Stimulated activated CD8-positive, alpha-beta memory T cell treated with anti-CD3 and anti-CD28 coated beads, Interleukin-15, amount 100 ng/mL, for 4 hours (primary cell): ENCODE data around the gene BTN2A1.
"Not testable (repeated sequence)": the region's sequence is repeated elsewhere in the genome, so short reads cannot be mapped to it uniquely, and the experiment has no call there.

Source experiments
- DNase-seq, 2 donors: peaks; one replicate each; pipeline ENCODE4 v3.0.0-alpha.2; 2020; ENCODE audit warnings: low read depth in 2 of 2

BTN2A1 gene

GRCh38 chr6:26457806-26458688 is at the start of gene BTN2A1:
Gene BTN2A1 (plus strand): TSS chr6:26457955. CDS start chr6:26458637, 682 bp downstream.
- peak in 1 of 2 donors; percentile 51 for DNase-seq

GRCh38 chr6:26408828-26409730 is 48.7 kb upstream of the BTN2A1 start:
- DNase-seq, result no peak

- DNase-seq, result no peak
Observed at GRCh38 chr6:26411751-26412150, 46.0 kb upstream of the BTN2A1 start.

GRCh38 chr6:26412228-26412627 is 45.5 kb upstream of the BTN2A1 start:
- DNase-seq, result no peak

GRCh38 chr6:26412954-26413353 is 44.8 kb upstream of the BTN2A1 start:
- no peak for DNase-seq

GRCh38 chr6:26414281-26414680 is 43.5 kb upstream of the BTN2A1 start:
- DNase-seq, result no peak

GRCh38 chr6:26415036-26415614 is 42.6 kb upstream of the BTN2A1 start:
- DNase-seq, result no peak

GRCh38 chr6:26415791-26416190 is 42.0 kb upstream of the BTN2A1 start:
- no peak for DNase-seq

GRCh38 chr6:26416288-26416687 is 41.5 kb upstream of the BTN2A1 start:
- DNase-seq, result no peak

GRCh38 chr6:26418077-26418476 is 39.7 kb upstream of the BTN2A1 start:
- not testable (repeated sequence) for DNase-seq

- DNase-seq, result not testable (repeated sequence)
Observed at GRCh38 chr6:26418795-26419194, 39.0 kb upstream of the BTN2A1 start.

- DNase-seq, result no peak
Observed at GRCh38 chr6:26420688-26421171, 37.0 kb upstream of the BTN2A1 start.

- peak in 1 of 2 donors; percentile 6 for DNase-seq
Observed at GRCh38 chr6:26421259-26422144, 36.3 kb upstream of the BTN2A1 start.

- no peak for DNase-seq
Observed at GRCh38 chr6:26422329-26422728, 35.4 kb upstream of the BTN2A1 start.

GRCh38 chr6:26426691-26427450 is 30.9 kb upstream of the BTN2A1 start:
- no peak for DNase-seq

- DNase-seq, result no peak
Observed at GRCh38 chr6:26427451-26427809, 30.3 kb upstream of the BTN2A1 start.

- DNase-seq, result no peak
Observed at GRCh38 chr6:26428206-26428605, 29.5 kb upstream of the BTN2A1 start.

- no peak for DNase-seq
Observed at GRCh38 chr6:26430787-26431186, 27.0 kb upstream of the BTN2A1 start.

GRCh38 chr6:26431258-26432172 is 26.2 kb upstream of the BTN2A1 start:
- DNase-seq, result no peak
